SJSA1 (cell line): ENCODE measurements around the gene CDH22. TPM values are rescaled to one million over a fixed set of nuclear protein-coding genes. Genes with fewer than 3 reads are reported as not detected.
A peak's percentile ranks its signal among the peaks of the same experiment; 100 is the strongest.

ENCODE experiments used
- DNase-seq, 2 experiments: peaks; one replicate each; pipeline ENCODE4 v3.0.0-alpha.2; 2015 to 2020; ENCODE audit warnings: low spot score in 2 of 2, low read depth in 1 of 2
- H3K27ac ChIP-seq: fragments of 250-450 bp; sonication (Bioruptor Pico); 2 replicates; pipeline ENCODE4 v1.5.1; 2020; ENCODE audit warnings: mild to moderate bottlenecking, moderate library complexity
- H3K27me3 ChIP-seq: fragments of 250-450 bp; sonication (Bioruptor Pico); replicated peaks from 2 replicates; pipeline ENCODE4 v1.5.1; 2020; ENCODE audit warnings: mild to moderate bottlenecking, moderate library complexity
- H3K36me3 ChIP-seq: fragments of 250-450 bp; sonication (Bioruptor Pico); 2 replicates; pipeline ENCODE4 v1.5.1; 2020; ENCODE audit warnings: mild to moderate bottlenecking
- H3K4me1 ChIP-seq: fragments of 250-450 bp; sonication (Bioruptor Pico); replicated peaks from 2 replicates; pipeline ENCODE4 v1.6.1; 2021; ENCODE audit warnings: mild to moderate bottlenecking
- H3K4me3 ChIP-seq: fragments of 250-450 bp; sonication (Bioruptor Pico); 2 replicates; pipeline ENCODE4 v1.5.1; 2020; ENCODE audit warnings: mild to moderate bottlenecking
- H3K9me3 ChIP-seq: fragments of 250-450 bp; sonication (Bioruptor Pico); replicated peaks from 2 replicates; pipeline ENCODE4 v1.5.1; 2020; ENCODE audit warnings: mild to moderate bottlenecking
- total RNA-seq: library from RNA; depleted of rRNA; stranded (reverse); fragments of >200 nt; shearing (Covaris generic); gene quantifications from 2 replicates; pipeline ENCODE4 v1.2.3, GENCODE V29; 2014

The CDH22 gene
- total RNA-seq, 1 experiment from 2014 or later, result not detected

- H3K36me3 ChIP-seq, result no peaks in the 10 kb centered on the region
- H3K27me3 ChIP-seq, result peaks cover 60% of the 10 kb centered on the region
- no peak for DNase-seq
- H3K4me3 ChIP-seq, result no peak overlapping the region
- H3K9me3 ChIP-seq, result no peaks in the 10 kb centered on the region
- H3K27ac ChIP-seq, result no peak overlapping the region
- no peaks in the 10 kb centered on the region for H3K4me1 ChIP-seq
These were observed 168.9 kb downstream of the CDH22 start for GRCh38 chr20:46139266-46139889.

GRCh38 chr20:46137816-46138215 is 170.5 kb downstream of the CDH22 start:
- Histone ChIP-seq H3K36me3 (no peaks in the 10 kb centered on the region), H3K9me3 (no peaks in the 10 kb centered on the region), H3K27ac (no peak overlapping the region), H3K27me3 (peaks cover 62% of the 10 kb centered on the region), H3K4me3 (no peak overlapping the region), H3K4me1 (no peaks in the 10 kb centered on the region)
- DNase-seq, result no peak

- H3K27me3 ChIP-seq, result peaks cover 69% of the 10 kb centered on the region
- H3K4me3 ChIP-seq, result no peak overlapping the region
- H3K27ac ChIP-seq, result no peak overlapping the region
- DNase-seq, result no peak
- no peaks in the 10 kb centered on the region for H3K36me3 ChIP-seq
- no peaks in the 10 kb centered on the region for H3K4me1 ChIP-seq
- no peaks in the 10 kb centered on the region for H3K9me3 ChIP-seq
These were observed 172.3 kb downstream of the CDH22 start for GRCh38 chr20:46135856-46136633.

- no peaks in the 10 kb centered on the region for H3K36me3 ChIP-seq
- no peaks in the 10 kb centered on the region for H3K9me3 ChIP-seq
- H3K4me3 ChIP-seq, result no peak overlapping the region
- H3K4me1 ChIP-seq, result no peaks in the 10 kb centered on the region
- H3K27ac ChIP-seq, result no peak overlapping the region
- peaks cover 71% of the 10 kb centered on the region for H3K27me3 ChIP-seq
- no peak for DNase-seq
These were observed 173.6 kb downstream of the CDH22 start for GRCh38 chr20:46134716-46135115.

- Histone ChIP-seq H3K4me3 (no peak overlapping the region), H3K36me3 (no peaks in the 10 kb centered on the region), H3K9me3 (no peaks in the 10 kb centered on the region), H3K27ac (no peak overlapping the region), H3K4me1 (no peaks in the 10 kb centered on the region), H3K27me3 (peaks cover 77% of the 10 kb centered on the region)
- no peak for DNase-seq
These were observed 174.2 kb downstream of the CDH22 start for GRCh38 chr20:46133886-46134654.

- H3K4me1 ChIP-seq, result no peaks in the 10 kb centered on the region
- DNase-seq, result peak; percentile 37 to 69
These were observed 175.6 kb downstream of the CDH22 start for GRCh38 chr20:46132705-46133120.

GRCh38 chr20:46131396-46131795 is 176.9 kb downstream of the CDH22 start:
- no peak overlapping the region for H3K4me3 ChIP-seq
- no peaks in the 10 kb centered on the region for H3K9me3 ChIP-seq
- H3K27me3 ChIP-seq, result peaks cover 74% of the 10 kb centered on the region
- no peak for DNase-seq
- H3K27ac ChIP-seq, result no peak overlapping the region
- no peaks in the 10 kb centered on the region for H3K4me1 ChIP-seq
- H3K36me3 ChIP-seq, result no peaks in the 10 kb centered on the region

More at GRCh38 chr20:46132705-46133120, 175.6 kb downstream of the CDH22 start:
- H3K36me3 ChIP-seq, result no peaks in the 10 kb centered on the region
- H3K4me3 ChIP-seq, result no peak overlapping the region
- H3K27ac ChIP-seq, result no peak overlapping the region
- H3K9me3 ChIP-seq, result no peaks in the 10 kb centered on the region
- H3K27me3 ChIP-seq, result peaks cover 74% of the 10 kb centered on the region

GRCh38 chr20:46130534-46130933 is 177.8 kb downstream of the CDH22 start:
- Histone ChIP-seq H3K4me1 (no peaks in the 10 kb centered on the region), H3K4me3 (no peak overlapping the region), H3K27ac (no peak overlapping the region), H3K36me3 (no peaks in the 10 kb centered on the region), H3K9me3 (no peaks in the 10 kb centered on the region), H3K27me3 (peaks cover 67% of the 10 kb centered on the region)
- DNase-seq, result no peak

- Histone ChIP-seq H3K36me3 (no peaks in the 10 kb centered on the region), H3K27me3 (peaks cover 62% of the 10 kb centered on the region), H3K4me1 (no peaks in the 10 kb centered on the region), H3K27ac (no peak overlapping the region), H3K9me3 (no peaks in the 10 kb centered on the region), H3K4me3 (no peak overlapping the region)
- DNase-seq, result no peak
These were observed 178.3 kb downstream of the CDH22 start for GRCh38 chr20:46129955-46130481.

- Histone ChIP-seq H3K36me3 (no peaks in the 10 kb centered on the region), H3K4me3 (no peak overlapping the region), H3K9me3 (no peaks in the 10 kb centered on the region), H3K27me3 (peaks cover 54% of the 10 kb centered on the region), H3K27ac (no peak overlapping the region), H3K4me1 (no peaks in the 10 kb centered on the region)
- DNase-seq, result no peak
These were observed 179.8 kb downstream of the CDH22 start for GRCh38 chr20:46128310-46129151.

GRCh38 chr20:46127396-46128010 is 180.8 kb downstream of the CDH22 start:
- no peak for DNase-seq
- Histone ChIP-seq H3K4me3 (no peak overlapping the region), H3K27ac (no peak overlapping the region), H3K9me3 (no peaks in the 10 kb centered on the region), H3K36me3 (no peaks in the 10 kb centered on the region), H3K27me3 (peaks cover 54% of the 10 kb centered on the region), H3K4me1 (no peaks in the 10 kb centered on the region)

- Histone ChIP-seq H3K4me1 (no peaks in the 10 kb centered on the region), H3K4me3 (no peak overlapping the region), H3K27me3 (peaks cover 54% of the 10 kb centered on the region), H3K36me3 (no peaks in the 10 kb centered on the region), H3K27ac (no peak overlapping the region), H3K9me3 (no peaks in the 10 kb centered on the region)
- DNase-seq, result no peak
These were observed 181.8 kb downstream of the CDH22 start for GRCh38 chr20:46126440-46127056.
